OCI-LY1 (cell line): ENCODE data around the gene USP40.

Experiments used
- CTCF ChIP-seq: fragments of 200-600 bp; sonication (generic), shearing (Covaris generic); IDR thresholded peaks from 2 replicates; pipeline ENCODE4 v1.5.1; 2017; ENCODE audit warnings: mild to moderate bottlenecking, antibody characterized with exemption, low read length, moderate library complexity, mixed read lengths
- EZH2 ChIP-seq: fragments of 200-600 bp; sonication (generic), shearing (Covaris generic); IDR thresholded peaks from 2 replicates; pipeline ENCODE4 v1.8.0; 2017; ENCODE audit warnings: borderline replicate concordance, mixed run types, mild to moderate bottlenecking, antibody characterized with exemption, low read length, moderate library complexity, mixed read lengths

- TF ChIP-seq CTCF, result no peak
- TF ChIP-seq EZH2, result no peak
Measured at GRCh38 chr2:233528182-233528581, 38.4 kb downstream of the USP40 start.
